Smooth muscle cell of the brain vasculature (primary cell): ENCODE results near the gene DBET.
"Not testable (repeated sequence)": the region's sequence is repeated elsewhere in the genome, so short reads cannot be mapped to it uniquely, and the experiment has no call there.

Experiments used
- DNase-seq: peaks from one replicate; pipeline ENCODE4 v3.0.0-alpha.2; 2012; ENCODE audit warnings: low read depth, low spot score

The DBET gene

DNA sequence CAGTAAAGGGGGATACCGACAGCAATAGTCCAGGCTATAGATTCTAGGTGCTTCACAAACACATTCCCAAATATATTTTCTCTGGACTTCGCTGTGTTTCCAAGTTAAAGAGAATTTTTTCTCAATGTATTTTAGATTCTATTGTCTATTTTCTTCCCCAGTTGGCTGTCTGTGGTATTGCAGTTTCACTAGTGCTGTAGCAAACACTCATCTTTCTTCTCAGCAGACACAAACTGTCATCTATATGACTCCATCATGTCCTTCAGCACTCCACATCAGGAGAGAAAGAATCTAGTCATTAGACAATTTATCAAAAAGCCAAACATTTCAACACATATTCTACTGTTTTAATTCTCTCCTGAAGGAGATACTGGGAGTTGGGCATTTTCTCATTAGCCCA, at the start of gene DBET:
Gene DBET (plus strand): TSS at position 161 of the 400 bp plus-strand sequence.
- DNase-seq, result not testable (repeated sequence)

- no peak for DNase-seq
Observed at GRCh38 chr4:190014771-190015537, 49.3 kb upstream of the DBET start.

DNA sequence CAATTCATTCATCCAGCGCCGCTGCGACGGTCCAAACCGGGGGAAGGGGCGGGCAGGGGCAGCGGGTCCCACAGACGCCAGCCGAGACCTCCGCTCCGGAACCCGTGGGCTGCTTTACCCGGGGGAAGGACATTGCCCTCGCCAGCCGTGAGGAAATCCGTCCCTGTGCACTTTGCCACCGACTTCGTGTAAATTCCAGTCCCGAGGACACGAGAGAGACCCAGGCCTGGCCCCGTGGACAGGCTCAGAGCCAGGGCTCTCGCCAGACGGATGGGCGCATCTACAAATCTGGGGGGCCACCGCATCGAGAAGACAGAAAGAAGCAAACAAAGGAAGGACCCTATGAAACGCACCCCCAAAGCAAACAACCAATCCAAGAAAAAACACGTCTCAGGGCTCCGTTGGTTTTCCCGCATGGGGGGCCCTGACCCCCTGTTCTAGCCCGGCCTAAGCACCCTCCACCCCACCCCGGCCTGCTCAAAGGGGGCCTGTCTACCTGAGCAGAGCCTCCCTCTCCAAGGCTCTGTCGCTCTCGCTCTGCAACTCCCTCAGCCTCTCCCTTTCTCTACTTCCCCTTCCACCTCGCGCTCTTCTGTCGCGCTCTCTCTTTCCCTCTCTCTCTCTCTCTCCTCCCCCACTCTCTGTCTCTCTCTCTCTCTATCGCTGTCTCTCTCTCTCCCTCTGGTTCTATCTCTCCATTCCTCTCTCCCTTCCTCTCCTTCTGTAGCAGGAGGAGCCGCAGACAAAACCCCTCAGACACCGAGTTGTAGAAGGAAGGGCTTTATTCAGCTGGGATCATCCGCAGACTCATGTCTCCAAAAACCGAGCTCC, 48.5 kb upstream of the DBET start:
- DNase-seq, result no peak

GRCh38 chr4:190016369-190017289, 47.7 kb upstream of the DBET start:
- DNase-seq, result no peak

DNA sequence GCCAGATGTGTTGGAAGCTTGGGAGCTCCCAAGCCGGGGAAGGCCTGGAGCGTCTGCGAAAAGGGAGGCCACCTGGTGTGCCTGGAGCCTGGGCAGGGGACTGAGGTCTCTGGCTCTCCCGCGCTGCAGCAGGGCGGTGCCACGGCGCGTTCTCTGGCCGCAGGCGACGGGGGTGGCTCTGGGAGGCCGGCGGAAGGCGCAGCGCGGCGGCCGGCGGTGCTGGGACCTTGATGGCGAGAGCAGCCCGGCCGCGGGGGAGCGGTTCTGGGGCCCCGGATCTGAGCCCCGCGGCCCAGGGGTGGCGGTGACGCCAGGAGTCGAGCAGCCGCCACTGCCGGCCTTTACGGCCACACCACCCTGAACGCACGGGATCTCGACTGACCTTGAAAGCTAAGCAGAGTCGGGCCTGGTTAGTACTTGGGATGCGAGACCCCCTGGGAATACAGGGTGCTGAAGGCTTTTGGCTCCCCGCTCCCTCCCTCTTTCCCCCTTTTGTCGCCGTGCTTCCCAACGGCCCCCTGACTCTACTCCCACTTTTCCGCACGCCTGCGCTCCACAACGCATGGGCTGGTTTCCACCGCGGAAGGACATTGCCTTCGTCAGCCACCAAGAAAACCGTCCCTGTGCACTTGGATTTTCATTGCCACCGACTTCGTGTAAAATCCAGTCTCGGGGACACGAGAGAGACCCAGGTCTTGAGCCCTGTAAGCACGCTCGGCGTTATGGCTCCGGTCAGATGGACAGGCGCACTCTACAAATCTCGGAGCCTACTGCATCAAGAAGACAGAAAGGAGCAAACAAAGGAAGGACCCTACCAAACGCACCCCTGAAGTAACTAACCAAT, 46.7 kb upstream of the DBET start:
- no peak for DNase-seq

GRCh38 chr4:190018201-190018920, 45.9 kb upstream of the DBET start:
- no peak for DNase-seq

DNA sequence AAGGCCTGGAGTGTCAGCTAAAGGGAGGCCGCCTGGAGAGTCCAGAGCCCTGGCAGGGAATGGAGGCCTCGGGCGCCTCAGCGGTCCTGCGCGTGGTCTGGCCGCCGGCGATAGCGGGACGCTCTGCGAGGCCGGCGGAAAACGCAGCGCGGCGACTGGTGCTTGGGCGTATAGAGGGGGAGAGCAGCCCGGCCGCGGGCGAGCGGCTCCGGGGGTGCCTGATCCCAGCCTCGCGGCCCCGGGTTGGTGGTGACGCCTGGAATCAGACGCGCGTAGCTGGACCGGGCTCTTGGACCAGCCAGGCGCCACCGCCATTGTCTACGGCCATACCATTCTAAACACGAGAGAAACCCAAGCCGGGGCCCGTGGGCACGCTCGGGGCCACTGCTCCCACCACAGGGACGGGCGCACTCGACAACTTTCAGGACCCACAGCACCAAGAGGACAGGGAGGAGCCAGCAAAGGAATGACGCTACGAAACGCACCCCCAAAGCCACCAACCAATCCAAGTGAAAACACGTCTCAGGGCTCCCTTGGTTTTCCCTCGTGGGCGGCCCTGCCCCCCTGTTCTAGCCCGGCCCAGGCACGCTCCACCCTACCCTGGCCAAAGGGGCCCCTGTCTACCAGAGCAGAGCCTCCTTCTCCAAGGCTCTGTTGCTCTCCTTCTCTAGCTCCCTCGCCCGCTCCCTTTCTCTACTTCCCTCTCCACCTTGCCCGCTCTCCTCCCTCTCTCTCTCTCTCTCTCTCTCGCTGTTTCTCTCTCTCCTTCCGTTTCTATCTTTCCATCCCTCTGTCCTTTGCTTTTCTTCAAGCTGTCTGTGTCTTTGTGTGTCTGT, 45.1 kb upstream of the DBET start:
- DNase-seq, result no peak

DNA sequence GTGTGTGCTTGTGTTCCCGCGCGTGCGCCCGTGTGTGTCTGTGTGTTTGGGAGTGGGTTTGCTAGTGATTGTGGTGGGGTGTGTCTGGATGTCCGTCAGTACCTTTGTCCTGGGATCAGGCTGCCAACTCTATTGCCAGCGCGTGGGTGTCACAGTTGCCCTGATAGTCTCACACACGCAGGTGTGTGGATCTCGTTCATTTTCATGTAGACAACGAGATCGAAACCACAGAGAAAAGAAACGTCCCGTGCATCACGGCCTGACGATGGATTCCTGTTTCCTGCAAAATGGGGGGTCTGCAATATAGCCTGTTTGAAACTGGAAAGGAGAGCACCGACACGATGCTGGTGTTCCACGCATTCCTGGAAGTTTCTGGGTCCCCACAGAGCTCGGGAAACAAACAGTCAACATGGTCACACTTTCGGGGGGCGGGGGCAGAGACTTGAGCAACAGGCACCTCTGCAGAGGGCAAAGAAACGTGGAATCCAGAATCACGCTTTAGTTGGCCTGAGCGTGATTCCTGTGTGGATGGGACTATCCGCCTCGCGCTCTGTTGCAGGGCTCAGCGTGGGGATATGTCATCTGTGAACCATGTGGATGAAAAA, 44.3 kb upstream of the DBET start:
- DNase-seq, result not testable (repeated sequence)

- DNase-seq, result no peak
Observed at GRCh38 chr4:190020790-190021717, 43.2 kb upstream of the DBET start.

- DNase-seq, result not testable (repeated sequence)
Observed at GRCh38 chr4:190021973-190022372, 42.3 kb upstream of the DBET start.

DNA sequence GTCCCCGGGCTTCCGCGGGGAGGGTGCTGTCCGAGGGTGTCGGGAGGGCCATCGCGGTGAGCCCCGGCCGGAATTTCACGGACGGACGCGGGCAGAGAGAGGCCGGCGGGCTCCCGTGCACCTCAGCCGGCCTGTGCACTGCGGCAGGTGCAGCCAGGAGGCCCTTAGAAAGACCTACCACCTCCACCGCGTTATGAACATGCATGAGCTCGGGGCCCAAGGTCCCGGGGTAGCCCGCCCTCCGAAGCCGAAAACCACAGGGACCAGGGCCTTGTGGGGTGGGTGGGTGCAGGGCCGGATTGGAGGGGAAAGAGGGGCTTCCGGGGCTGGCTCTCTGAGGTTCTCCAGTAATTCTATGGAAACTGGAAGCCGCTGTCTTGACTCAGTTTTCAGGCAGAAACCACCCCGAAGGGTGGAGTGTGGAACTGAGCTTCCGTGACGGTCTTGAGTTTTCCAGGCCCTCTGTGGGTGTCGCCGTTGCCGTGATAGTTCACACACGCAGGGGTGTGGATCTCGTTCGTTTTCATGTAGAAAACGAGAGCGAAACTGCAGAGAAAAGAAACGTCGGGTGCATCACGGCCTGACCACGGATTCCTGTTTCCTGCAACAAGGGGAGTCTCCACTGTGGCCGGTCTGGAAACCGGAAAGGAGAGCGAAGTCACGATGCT, 41.6 kb upstream of the DBET start:
- not testable (repeated sequence) for DNase-seq

GRCh38 chr4:190027156-190027555, 37.1 kb upstream of the DBET start, which contains the start of gene FRG2:
Gene FRG2 (minus strand): TSS chr4:190027256. CDS start chr4:190027204, 52 bp downstream.
- not testable (repeated sequence) for DNase-seq

DNA sequence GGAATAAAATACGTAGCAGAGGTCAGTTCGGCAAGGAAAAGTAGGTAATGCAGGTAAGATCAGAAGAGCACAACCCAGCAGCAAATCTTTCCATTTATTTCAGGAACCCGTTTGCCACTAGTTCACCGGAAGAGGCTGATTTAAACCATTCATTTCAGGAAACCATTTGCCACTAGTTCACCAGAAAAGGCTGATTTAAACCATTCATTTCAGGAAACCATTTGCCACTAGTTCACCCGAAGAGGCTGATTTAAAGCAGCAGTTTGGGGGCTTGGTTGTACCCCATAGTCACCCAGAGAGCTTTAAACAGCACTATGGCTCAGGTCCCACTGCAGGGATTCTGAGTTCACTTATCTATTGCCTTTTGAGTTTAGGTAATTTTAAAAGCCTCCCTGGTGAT, 33.0 kb upstream of the DBET start:
- not testable (repeated sequence) for DNase-seq

DNA sequence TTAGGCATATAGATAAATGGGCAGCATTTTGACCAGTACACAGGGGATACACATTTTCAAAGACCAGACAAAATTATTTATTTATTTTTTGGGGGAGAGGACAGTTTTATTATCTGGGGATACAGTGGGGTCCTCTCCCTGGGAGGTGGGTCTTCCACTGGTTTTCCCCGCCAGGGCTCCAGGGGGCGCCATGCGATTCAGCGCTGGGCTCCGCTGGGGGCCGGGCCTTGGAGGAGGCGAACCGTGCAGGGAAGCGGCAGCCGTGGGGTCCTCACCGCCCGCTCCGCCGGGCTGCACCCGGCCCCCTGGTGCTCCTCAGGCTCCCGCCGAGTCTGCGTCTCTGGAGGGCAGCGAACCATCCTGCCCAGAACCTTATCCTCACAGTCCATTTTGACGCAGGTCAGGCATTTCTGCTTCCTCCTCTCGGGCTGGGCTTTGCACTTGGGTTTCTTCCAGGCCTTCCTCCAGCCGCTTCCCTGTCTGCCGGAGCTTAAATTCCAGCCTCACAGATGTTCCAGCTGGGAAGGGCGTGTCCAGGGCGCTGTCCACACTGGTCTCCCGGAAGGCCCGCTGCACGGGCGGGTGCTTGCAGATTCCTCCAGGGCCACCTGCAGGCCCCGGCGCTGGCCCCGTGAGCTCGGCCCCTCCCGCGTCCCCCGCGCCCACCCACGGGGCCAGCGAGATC, 26.5 kb upstream of the DBET start:
- not testable (repeated sequence) for DNase-seq

DNA sequence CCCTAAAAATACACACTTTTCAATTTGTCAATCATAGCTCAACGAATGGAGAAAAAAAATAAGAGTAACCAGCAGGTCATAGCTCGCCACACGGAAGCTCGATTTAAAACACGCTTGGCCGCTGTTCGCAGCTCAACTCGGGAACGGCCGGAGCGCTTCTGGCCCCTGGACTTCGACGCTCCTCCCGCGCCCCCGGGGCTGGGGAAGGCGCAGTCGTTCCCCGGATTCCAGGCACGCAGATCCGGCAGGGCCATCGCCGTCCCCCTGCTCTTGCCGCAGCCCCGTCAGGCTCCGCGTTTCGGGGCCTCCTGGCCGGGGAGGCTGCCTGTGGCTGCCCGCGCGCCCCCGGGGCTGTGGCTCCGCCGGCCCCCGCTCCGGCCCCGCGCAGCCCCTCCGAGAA, 23.4 kb upstream of the DBET start:
- DNase-seq, result not testable (repeated sequence)

- DNase-seq, result not testable (repeated sequence)
Observed at GRCh38 chr4:190047627-190048026, 16.7 kb upstream of the DBET start.
